ENCODE results near the gene BARX2.

BARX2 gene

DNA sequence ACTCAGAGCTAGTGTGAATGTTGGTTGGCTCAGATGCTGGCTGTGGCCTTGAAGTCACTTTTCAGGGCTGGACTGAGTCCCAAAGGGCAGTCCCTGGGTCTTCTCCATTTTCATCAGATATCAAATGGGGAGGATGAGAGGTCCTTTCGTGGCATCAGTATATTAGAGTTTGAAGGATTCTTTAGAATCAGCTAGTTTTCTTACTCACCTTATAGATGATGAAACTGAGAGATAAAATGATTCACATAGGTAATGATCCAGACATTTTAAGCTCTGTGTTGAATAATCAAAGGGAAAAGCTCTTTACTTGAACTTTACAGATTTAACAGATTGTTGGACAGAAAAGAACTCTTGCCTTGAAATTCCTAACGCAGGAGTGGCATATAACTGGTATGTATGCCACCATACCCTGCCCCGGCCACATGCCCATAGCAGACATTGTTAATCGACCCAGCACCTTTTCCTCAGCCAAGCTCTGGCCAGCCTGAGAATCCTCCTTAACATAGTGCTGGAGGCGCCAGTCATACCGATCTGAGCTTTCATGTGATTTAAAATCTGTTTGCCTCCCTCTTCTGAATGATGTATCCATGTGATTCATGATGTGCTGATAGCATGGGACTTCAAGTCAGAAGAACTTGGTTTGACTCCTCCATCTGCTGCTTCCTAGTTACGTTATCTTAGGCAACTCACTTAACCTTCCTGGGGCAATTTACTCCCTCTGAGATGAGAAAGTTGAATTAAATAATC is 60.0 kb downstream of the BARX2 start:
- FAIRE-seq (no peak), DNase-seq (ENCODE audit: low spot score) (no peak)

DNA sequence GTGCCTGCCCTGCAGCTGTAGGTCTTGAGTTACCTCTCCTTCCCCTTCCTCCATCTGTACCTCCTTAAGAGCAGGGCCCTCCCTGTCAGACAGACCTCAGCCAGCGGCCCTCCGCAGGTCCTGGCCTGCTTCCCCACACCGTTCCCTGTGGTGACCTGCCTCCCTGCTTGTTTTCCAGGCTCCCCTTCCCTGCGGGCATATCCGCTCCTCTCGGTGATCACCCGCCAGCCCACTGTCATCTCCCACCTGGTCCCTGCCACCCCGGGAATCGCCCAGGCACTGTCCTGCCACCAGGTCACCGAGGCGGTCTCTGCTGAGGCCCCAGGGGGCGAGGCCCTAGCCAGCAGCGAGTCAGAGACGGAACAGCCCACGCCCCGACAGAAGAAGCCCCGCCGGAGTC is 60.9 kb downstream of the BARX2 start:
- no peak for DNase-seq (ENCODE audit: low spot score)
- FAIRE-seq, result no peak

DNA sequence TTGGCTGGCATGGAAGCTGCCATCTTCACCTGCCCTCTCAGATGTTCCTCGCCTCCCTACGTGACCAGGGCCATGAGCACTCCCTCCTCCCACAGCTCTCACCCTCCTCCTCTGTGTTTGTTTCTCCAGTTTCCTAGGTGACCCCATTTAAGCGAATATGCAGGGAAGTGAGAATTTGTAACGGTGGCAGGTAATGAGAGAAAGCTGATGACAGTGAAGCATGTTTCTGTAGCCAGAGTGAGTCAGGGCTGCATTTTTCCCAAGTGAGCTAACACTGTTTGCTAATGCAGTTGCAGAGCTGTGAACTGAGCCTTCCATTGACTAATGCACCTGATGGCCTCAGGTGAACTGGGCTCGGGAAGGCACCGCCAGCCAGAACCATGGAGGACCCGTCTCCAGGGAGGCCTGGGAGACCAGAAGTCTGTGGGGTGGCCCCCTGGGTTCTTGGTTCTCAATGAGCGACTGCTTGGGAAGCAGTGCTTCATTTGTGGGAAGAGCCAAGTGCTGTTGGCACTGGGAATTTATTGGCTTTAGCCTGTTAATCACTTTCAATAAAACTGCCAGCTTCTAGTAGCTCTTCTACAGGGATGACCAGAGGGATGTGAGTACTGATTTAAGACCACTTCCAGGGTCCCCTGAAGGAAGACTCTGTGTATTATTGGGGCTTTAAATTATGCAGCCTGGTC is 64.5 kb downstream of the BARX2 start:
- peak; percentile 18 for FAIRE-seq
- DNase-seq (ENCODE audit: low spot score), result peak; percentile 66

DNA sequence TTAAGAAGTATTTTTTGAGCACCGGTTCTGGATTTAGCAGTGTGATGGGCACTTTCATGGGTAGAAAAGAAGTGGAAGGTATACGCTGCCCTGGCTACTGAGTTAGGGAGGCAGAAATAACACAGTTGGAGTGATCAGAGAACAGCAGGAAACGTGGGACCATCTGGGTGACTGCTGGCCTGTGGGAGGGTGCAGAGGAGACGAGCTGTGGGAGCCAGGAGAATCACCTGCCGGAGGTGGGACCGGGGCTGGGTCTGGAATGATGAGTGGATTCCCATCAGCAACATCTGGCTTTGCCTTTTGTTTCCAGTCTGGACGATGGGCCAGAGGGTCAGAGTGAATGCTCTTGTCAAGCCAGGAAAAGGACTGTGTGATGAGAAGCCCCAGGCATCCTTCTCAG is 66.5 kb downstream of the BARX2 start:
- FAIRE-seq (no peak), DNase-seq (ENCODE audit: low spot score) (no peak)

DNA sequence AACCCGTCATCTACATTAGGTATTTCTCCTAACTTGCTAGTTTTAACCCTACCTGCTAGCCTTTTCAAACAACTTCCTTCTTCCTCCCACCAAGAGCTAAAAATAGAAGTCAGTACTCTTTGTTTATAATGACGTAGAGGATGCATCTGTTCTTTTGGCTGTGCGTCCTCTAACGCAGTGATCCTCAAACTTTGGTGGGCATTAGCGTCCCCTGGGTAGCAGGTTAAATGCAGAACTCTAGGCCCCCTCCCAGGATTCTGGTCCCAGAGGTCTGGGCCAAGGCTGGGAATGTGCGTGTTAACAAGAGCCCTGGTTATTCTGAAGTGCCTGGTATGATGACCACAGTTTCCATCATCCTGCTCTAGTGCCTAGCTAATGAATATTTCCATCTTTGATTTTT is 67.6 kb downstream of the BARX2 start:
- FAIRE-seq (no peak), DNase-seq (ENCODE audit: low spot score) (no peak)

DNA sequence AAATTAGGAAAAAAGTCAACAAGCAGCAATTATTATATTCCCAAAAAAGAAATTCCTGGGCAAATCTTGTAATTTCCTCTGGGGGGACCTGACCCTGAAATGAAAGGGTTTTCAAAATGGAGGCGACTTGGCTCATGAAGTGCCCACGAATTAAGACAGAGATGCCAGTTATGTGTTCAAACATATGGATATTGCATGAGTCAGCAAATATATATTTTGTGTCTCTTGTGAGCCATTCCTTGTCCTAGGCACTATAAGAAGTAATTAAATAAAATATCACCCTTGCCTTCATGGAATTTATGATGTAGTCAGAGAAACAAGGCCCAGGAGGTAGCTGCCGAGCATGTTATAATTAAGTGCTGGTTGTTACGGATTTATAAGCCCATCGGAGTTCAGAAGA is 68.6 kb downstream of the BARX2 start:
- DNase-seq (ENCODE audit: low spot score), result no peak
- no peak for FAIRE-seq

DNA sequence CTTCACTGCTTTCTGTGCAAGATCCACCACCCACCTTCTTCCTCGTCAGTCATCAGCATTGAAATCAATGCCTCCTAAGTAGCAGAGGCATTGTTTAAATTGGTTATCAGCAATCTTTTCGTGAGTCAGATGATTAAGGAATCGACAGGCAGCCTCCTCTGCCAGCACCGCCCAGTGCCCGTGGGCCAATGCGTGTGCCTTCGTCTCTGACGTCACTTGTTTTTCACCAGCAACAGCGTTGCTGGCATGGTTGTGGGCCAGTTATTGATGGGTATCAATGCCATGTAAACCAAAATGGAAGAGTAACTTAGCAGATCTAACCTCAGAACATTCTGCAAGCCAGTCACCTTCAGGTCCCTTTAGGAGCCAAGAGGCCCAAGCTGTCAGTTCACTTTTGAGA is 69.6 kb downstream of the BARX2 start:
- DNase-seq (ENCODE audit: low spot score), result no peak
- FAIRE-seq, result no peak

DNA sequence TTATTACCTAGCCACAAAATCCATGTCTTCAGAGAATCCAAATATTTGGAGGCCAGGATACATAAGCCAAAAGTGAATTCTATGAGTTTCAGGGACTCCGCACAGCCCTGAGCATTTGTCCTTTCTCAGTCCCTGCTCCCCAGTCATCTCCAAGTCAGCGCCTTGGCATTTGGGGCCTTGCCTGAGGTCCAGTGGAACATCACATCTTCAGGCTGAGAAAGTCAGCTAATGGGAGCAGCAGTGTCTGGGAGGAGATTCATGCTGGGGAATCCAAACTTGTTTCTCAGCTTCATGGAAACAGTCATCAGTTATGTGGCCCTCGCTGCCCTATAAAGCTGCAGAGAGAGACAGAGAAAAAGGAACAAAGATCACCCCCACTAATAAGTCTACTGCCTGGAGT is 70.9 kb downstream of the BARX2 start:
- DNase-seq (ENCODE audit: low spot score), result no peak
- FAIRE-seq, result no peak

DNA sequence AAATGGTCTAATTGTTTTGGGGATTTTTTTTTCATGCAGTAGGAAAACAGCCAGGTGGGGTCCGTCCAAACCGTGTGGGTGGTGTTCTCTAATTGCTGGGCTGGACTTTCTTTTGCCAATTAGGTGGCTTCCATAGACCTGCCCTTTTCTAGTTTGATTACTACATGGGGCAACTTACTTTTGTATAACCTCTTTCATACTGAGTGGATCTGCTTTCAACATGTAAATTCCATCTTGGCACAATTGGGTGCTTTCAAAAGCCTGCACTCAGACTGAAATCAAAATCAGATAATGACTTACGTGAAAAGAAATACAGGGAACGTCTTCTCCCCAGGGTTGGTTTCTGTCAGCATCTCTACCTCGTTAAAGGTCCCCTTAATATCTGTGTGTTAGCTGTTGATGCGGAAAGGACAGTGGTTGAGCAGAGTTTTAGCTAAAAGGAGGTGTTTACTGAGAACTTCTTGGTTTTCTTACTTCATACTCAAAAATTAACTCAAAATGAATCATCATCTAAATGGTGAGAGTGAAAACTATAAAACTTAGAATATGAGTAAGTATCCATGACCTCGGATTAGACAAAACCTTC is 72.1 kb downstream of the BARX2 start:
- no peak for FAIRE-seq
- DNase-seq (ENCODE audit: low spot score), result no peak

DNA sequence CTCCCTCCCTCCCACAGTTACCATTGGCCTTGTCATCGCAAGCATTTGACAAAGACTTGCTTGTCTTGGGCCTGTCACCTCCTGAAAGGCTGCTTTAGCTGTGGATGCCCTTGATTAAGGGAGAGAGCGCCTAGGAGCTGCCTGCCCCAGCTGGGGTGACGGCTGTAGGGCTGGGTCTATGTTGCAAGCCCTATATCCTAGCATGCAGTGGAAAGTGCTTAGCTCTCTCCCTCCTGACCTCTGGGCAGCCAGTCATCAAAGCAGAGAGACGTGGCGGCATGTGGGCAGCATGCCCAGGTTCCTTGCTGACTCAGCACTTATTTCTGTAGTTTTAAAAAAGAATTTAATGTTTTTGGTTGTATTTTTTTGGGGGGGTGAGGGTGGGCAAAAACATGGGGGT is 75.9 kb downstream of the BARX2 start:
- DNase-seq (ENCODE audit: low spot score), result no peak
- no peak for FAIRE-seq

DNA sequence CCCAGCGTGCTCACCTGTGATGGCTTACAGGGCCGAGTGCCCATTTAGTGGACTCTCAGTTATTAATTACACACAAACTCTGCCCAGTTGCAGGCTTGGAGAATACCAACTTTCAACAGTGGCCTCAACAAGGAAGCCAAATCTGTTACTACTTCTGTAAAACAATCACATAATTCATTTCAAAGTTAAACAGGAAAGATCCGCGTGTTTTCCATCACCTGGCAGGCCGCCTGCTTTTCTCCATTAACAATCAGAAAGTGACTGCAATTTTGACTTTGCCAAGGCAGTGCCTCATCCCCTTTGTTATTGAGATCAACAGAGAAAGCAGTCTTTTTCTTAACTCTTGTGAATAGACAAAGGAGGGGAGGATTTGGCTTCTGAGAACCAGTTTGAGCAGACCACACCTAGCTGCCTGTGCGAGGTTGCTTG is 77.7 kb downstream of the BARX2 start:
- DNase-seq (ENCODE audit: low spot score), result no peak
- no peak for FAIRE-seq

DNA sequence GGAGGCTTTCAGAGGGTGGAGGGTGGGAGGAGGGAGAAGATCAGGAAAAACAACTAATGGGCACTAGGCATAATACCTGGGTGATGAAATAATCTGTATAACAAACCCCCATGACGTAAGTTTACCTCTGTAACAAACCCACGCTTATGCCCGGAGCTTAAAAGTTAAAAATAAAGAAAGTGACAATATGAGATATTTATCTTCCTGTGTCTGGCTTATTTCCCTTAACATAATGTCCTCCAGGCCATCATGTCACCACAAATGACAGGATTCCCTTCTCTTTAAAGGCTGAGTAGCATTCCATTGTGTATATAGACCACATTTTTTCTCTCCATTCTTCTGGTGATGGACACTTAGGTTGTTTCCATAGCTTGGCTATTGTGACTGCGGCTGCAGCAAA is 79.5 kb downstream of the BARX2 start:
- no peak for FAIRE-seq

DNA sequence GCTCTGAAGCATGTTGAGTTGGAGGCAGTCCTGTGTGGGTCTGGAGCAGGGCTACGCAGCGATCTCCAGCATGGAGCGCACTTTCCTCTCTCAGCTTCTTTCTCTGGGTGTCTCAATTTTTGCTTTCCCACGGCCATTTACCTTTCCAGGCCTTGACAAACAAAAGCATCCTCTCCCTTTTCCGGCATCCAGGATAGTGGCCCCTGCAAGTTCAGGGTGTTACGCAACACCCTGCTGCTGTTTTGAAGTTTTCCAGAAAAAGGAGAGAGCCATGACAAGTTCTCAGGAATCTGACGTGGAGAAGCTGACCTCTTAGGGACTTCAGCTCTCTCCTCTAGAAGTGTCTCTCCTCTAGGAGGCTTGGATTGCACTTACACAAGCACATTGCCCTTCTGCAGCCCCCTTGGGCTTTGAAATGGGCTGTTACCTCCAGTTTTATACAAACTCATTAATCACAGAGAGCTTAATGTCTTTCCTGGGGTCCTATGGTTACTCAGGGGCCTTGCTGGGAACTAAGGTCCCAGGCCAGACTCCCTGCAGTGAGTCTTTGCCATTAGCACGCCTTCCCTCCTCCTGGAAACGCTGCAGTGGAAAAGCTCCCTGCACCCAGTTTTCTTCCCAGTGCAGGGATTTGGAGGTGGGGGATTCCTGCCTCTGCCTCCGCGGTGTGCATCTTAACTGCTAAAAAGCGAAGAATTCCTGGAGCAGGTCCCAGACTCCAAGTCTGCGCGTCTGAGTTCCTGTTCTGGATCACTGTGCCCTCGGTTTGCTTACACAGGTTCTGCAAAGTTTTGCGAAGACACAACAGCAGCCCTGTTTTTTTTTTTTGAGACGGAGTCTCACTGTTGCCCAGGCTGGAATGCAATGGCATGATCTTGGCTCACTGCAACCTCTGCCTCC is 80.4 kb downstream of the BARX2 start:
- FAIRE-seq, result no peak

More for the DNA sequence above, 79.5 kb downstream of the BARX2 start:
- DNase-seq (ENCODE audit: low spot score), result no peak

DNA sequence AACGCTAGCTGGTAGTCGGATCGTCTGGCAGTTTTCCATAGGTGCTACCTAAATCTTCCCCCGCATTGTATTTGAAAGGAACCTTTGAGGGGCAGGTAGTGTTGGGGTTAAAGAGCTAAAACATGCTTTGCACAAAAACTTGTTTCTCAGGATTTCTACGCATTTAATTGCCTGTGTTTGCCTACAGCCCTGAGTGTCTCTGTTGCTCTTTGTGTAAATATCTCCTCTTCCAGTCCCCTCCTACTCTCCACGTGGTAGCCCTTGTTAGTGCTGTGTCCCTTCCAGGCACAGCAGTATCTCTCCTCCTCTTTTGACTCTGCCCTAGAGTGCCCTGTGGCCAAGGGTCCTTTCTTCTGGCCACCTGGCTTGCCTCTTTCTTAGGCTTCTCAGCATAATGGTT is 81.7 kb downstream of the BARX2 start:
- FAIRE-seq (no peak), DNase-seq (ENCODE audit: low spot score) (no peak)

More for the DNA sequence above, 80.4 kb downstream of the BARX2 start:
- no peak for DNase-seq (ENCODE audit: low spot score)

DNA sequence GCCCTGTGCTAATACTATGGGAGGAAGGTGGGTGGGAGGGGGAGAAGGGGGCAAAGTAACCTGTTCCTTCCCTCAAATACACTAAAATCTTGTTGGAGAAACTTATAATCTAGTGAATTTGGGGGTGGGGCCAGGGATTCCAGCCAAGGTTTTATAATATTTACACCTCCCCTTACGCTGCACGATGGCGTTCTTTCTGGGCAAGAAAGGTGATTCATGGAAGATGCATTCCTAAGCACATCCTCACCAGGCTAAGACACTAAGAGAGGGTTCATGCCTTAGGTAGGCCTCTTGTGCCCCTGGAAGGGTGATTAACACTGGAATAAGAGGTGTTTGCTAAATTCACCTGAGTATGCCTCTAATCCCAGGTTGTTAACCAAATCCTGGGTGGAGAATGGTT is 82.6 kb downstream of the BARX2 start:
- DNase-seq (ENCODE audit: low spot score) (no peak), FAIRE-seq (no peak)

DNA sequence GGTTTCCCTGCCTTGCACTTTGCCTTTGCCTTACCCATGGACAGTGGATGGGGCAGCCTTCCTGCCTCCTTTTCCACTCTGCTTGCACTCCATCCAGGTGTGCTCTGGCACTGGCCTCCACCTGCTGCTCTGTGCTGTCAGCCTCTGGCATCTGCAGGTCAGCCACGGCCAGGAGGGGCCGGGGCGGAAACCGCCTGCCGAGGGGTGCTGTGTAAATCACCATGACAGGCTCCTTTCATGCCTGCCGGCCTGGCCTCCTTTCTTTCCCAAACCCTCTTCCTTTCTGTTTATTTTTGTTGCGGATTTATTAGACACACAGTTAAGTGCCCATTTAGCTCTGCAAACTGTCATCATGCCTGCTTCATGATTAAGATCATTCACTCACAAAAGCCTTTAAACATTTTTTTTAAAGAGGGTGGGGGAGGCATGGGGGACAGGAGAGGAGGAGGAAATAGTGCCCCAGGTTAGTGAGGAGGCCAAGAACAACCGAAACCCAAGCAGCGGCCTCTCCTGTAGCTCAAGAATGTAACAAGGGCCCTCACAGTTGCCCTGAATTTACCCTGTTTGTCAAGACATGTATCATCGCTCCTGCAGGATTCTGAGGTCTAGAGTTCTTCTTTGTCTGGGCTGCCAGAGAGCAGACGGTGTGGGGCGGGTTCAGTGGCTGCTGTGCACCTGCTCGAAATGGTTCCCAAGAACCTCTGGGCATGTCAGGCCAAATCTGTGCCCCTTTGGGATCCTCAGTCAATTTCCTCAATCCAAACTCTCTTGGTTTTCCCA is 83.3 kb downstream of the BARX2 start:
- no peak for DNase-seq (ENCODE audit: low spot score)
- no peak for FAIRE-seq

DNA sequence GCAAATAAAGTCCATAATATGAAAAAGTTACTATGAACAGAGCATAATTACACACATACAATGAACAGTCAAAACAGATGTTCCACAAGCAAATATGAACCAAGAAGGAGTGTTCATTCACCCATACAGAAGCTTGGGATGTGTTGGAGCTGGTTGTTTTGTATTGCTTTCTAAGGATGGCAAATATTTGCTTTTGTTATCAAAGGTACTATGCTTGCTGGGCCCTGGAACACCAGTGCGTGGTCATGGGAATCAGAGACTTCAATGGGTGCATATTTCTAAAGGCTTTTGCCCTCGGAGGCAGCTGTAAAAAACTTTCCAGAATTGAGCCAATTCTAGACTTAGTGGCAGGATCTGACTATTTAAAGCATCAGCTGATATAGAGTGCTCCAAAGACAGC is 85.1 kb downstream of the BARX2 start:
- FAIRE-seq (no peak), DNase-seq (ENCODE audit: low spot score) (no peak)

DNA sequence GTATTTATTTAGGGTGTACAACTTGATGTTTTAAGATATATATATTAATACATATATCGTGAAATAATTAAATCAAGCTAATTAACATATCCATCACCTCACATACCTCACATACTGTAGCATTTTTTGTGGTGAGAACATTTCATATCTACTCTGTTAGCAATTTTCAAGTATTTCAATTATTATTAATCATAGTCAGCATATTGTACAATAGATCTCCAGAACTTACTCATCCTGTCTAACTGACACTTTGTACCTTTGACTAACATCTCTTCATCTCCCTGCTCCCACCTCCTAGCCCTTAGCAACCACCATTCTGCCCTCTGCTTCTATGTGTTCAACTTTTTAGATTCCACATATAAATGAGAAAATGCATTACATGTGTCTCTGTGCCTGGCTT is 108.4 kb downstream of the BARX2 start:
- no peak for FAIRE-seq
- DNase-seq (ENCODE audit: low spot score), result no peak

DNA sequence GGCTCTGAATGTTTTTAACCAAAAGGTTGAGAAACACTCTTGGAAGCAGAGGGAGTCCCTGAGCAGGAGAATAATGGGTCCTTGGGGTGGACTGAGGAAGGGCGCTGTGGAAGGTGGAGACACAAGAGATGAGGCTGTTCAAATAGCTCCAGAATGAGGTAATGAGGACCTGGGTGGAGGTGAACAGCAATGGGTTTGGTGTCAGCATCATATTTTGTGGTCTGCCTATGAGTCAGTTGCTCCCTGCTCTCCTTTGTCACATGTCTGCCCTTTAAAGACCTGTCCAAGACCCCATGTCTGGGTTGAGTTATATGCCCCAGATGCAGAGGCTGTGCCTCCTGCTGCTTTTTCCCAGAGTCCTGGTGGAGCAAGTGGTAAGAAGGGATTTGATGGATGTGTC is 113.6 kb downstream of the BARX2 start:
- no peak for FAIRE-seq
- DNase-seq (ENCODE audit: low spot score), result no peak

DNA sequence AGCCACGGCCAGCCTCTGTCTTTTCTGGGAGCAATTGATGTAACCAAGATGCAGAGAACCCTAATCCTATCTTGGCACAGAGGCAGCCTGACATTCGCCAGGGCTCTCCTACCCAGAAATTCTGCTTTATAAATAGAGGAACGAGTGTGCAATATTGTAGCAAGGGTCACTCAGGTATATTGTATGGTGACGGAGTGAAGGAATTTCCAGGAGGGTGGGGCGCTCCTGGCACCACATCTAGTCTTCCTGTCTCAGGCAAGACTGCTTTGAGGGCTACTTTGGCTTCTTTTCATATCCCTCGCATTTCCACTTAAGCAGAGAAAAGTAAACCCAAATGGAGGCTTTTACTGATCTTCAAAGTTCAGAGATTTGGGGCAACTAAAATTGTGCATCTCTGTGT is 114.4 kb downstream of the BARX2 start:
- DNase-seq (ENCODE audit: low spot score), result no peak
- no peak for FAIRE-seq

DNA sequence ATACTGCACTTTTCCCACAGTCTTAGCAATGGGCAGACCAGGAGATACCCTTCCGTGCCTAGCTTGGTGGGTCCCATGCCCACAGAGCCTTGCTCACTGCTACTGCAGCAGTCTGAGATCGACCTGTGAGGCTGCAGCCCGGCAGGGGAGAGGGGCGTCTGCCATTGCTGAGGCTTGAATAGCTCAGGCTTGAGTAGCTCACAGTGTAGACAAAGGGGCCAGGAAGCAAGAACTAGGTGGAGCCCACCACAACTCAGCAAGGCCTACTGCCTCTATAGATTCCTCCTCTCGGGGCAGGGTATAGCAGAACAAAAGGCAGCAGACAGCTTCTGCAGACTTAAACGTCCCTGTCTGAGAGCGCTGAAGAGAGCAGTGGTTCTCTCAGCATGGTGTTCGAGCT is 118.1 kb downstream of the BARX2 start:
- no peak for FAIRE-seq
- DNase-seq (ENCODE audit: low spot score), result no peak

Measured in RCC 7860 (cell line).